K562 (cell line): Measurements from ENCODE around the gene LMX1B. TPM values are rescaled to one million over a fixed set of nuclear protein-coding genes. Genes with fewer than 3 reads are reported as not detected.

Source experiments
- ATAC-seq: fragments of 200-7000 bp; cut with Tn5 transposase; 3 replicates; pipeline ENCODE4 v1.9.1; 2020; ENCODE audit warnings: moderate library complexity
- BruUV-seq: library from RNA; stranded (reverse); fragments of 400-500 nt; replicated peaks from 2 replicates; lab custom pipeline; 2021; lab: Mats Ljungman, UMichigan
- CTCF ChIA-PET: fragments of 300-600 bp; formaldehyde crosslinking; extraction: SDS; loops from one replicate; lab custom pipeline; 2021; ENCODE audit warnings: low intra/inter-chr PET ratio; lab: Yijun Ruan, JAX
- POLR2A ChIA-PET: fragments of 300-600, 350-650 bp; sonication (Branson Sonifier 250); formaldehyde crosslinking; extraction: SDS; loops from one replicate; lab custom pipeline; 2021; ENCODE audit warnings: antibody characterized with exemption, inconsistent platforms; lab: Yijun Ruan, JAX
- DNase-seq, 4 experiments: peaks; one replicate each; pipeline versions ENCODE4 v3.0.0 to v3.0.0-alpha.2; 2011 to 2018; ENCODE audit warnings: low spot score in 3 of 4, mixed read lengths in 3 of 4; ENCODE audit errors: extremely low read depth in 1 of 4
- FAIRE-seq: peaks from 2 replicates; lab custom pipeline; 2011; peaks lifted over from hg19 to GRCh38; lab: Jason Lieb, UNC
- H2AFZ ChIP-seq: 2 replicates; pipeline ENCODE4 v1.6.0; 2011; ENCODE audit warnings: low read depth, low read length, control low read depth, inconsistent platforms
- H3K27ac ChIP-seq: fragments of 200-600 bp; 3 replicates; pipeline ENCODE4 v1.8.0; 2011; ENCODE audit warnings: low read depth, mild to moderate bottlenecking, control low read depth, inconsistent platforms, low read length, moderate library complexity, mixed read lengths; ENCODE audit errors: extremely low read depth
- H3K27me3 ChIP-seq, 2 experiments: fragments of 300-600 bp in 1 of 2; 2 replicates in 1 of 2; 3 replicates in 1 of 2; pipeline versions ENCODE4 v1.6.0 to v1.8.0; 2011; ENCODE audit warnings: inconsistent platforms in 2 of 2, low read length in 2 of 2, mild to moderate bottlenecking in 1 of 2, mixed read lengths in 1 of 2, moderate library complexity in 1 of 2; ENCODE audit not compliant: control insufficient read depth in 2 of 2, insufficient read depth in 2 of 2
- H3K36me3 ChIP-seq: fragments of 300-600 bp; 3 replicates; pipeline ENCODE4 v1.8.0; 2011; ENCODE audit warnings: mild to moderate bottlenecking, low read length, inconsistent platforms; ENCODE audit not compliant: control insufficient read depth, insufficient read depth
- H3K4me1 ChIP-seq, 2 experiments: fragments of 200-600 bp in 1 of 2; replicated peaks in 1 of 2; 2 replicates in 1 of 2; 3 replicates in 1 of 2; pipeline versions ENCODE4 v1.5.1 to v1.8.0; 2011; ENCODE audit warnings: inconsistent platforms in 2 of 2, low read length in 2 of 2, mild to moderate bottlenecking in 1 of 2, mixed read lengths in 1 of 2, moderate library complexity in 1 of 2; ENCODE audit not compliant: control insufficient read depth in 2 of 2, insufficient read depth in 2 of 2
- H3K4me2 ChIP-seq: 2 replicates; pipeline ENCODE4 v1.6.1; 2011; ENCODE audit warnings: low read length, control low read depth, inconsistent platforms, mixed read lengths; ENCODE audit not compliant: insufficient read depth
- H3K4me3 ChIP-seq: fragments of 200-600 bp; sonication (generic), shearing (Covaris generic); 2 replicates; pipeline ENCODE4 v1.5.1; 2016; ENCODE audit warnings: control low read depth, inconsistent platforms
- H3K79me2 ChIP-seq: fragments of 200-600 bp; 3 replicates; pipeline ENCODE4 v1.8.0; 2011; ENCODE audit warnings: low read length, inconsistent platforms; ENCODE audit not compliant: control insufficient read depth, insufficient read depth
- H3K9ac ChIP-seq, 2 experiments: 2 replicates each; pipeline versions ENCODE4 v1.6.0 to v1.6.1; 2011; ENCODE audit warnings: low read depth in 2 of 2, low read length in 2 of 2, control low read depth in 1 of 2, inconsistent platforms in 1 of 2, mild to moderate bottlenecking in 1 of 2, mixed read lengths in 1 of 2; ENCODE audit not compliant: insufficient read depth in 1 of 2
- H3K9me1 ChIP-seq: one replicate; pipeline ENCODE4 v1.6.0; 2011; ENCODE audit warnings: inconsistent platforms, mild to moderate bottlenecking, low read length, moderate library complexity; ENCODE audit not compliant: control insufficient read depth, insufficient read depth
- H3K9me3 ChIP-seq: replicated peaks from 2 replicates; pipeline ENCODE4 v1.5.1; 2011; ENCODE audit warnings: low read depth, low read length, inconsistent platforms; ENCODE audit not compliant: control insufficient read depth, insufficient read depth
- H4K20me1 ChIP-seq: replicated peaks from 2 replicates; pipeline ENCODE4 v1.6.1; 2011; ENCODE audit warnings: low read length, inconsistent platforms, mixed read lengths; ENCODE audit not compliant: control insufficient read depth, insufficient read depth
- ARID2 ChIP-seq: fragments of 450-650 bp; IDR thresholded peaks from 2 replicates; pipeline ENCODE4 v1.6.1; 2017; ENCODE audit warnings: antibody characterized with exemption, mild to moderate bottlenecking
- DNMT1 ChIP-seq: fragments of 450-650 bp; IDR thresholded peaks from 2 replicates; pipeline ENCODE4 v1.6.1; 2016; ENCODE audit warnings: antibody characterized with exemption, mild to moderate bottlenecking
- NFYB ChIP-seq: IDR thresholded peaks from 2 replicates; pipeline ENCODE4 v1.6.1; 2011; ENCODE audit warnings: mild to moderate bottlenecking, moderate library complexity; ENCODE audit not compliant: insufficient read length; ENCODE audit errors: extremely low read depth
- RBM22 ChIP-seq: fragments of 200-400 bp; formaldehyde crosslinking; IDR thresholded peaks from 2 replicates; pipeline ENCODE4 v1.6.1; 2018; ENCODE audit warnings: low read length, low read depth; ENCODE audit not compliant: poor library complexity, severe bottlenecking
- TBL1XR1 ChIP-seq, 2 experiments: IDR thresholded peaks; 2 replicates each; pipeline ENCODE4 v1.6.1; 2012; ENCODE audit warnings: improper control_type of control experiment in 2 of 2, low read length in 2 of 2, mild to moderate bottlenecking in 1 of 2
- ZBTB26 ChIP-seq: fragments of 450-650 bp; formaldehyde crosslinking; IDR thresholded peaks from 2 replicates; pipeline ENCODE4 v1.4.0; 2022; ENCODE audit warnings: missing genetic modification characterization
- ZNF174 ChIP-seq: fragments of 250-450 bp; sonication (Bioruptor Pico); IDR thresholded peaks from 2 replicates; pipeline ENCODE4 v1.4.0; 2020; ENCODE audit warnings: mild to moderate bottlenecking
- ZNF584 ChIP-seq: fragments of 200-800 bp; sonication (Bioruptor generic); IDR thresholded peaks from 2 replicates; pipeline ENCODE4 v1.6.1; 2016; ENCODE audit warnings: low read depth, mild to moderate bottlenecking, missing genetic modification characterization, missing compliant biosample characterization
- WGBS: fragments of 100-300 bp; shearing (Covaris generic); methylation state at CpG from one replicate; pipeline ENCODE4 v1.1.6; 2016; ENCODE audit warnings: low coverage, mixed read lengths; ENCODE audit not compliant: insufficient coverage; ENCODE audit errors: missing lambda C conversion rate; 5-methylcytosine and 5-hydroxymethylcytosine counted together
- in situ Hi-C: fragments of 300-500 bp; cut with MboI; formaldehyde crosslinking; loops from 4 replicates; pipeline ENCODE4 v1.15.0; 2018; ENCODE audit warnings: inconsistent platforms, mixed read lengths
- intact Hi-C: fragments of 100-400 bp; cut with micrococcal nuclease; formaldehyde crosslinking; loops from 2 replicates; pipeline ENCODE4 v1.14.2; 2022
- polyA plus RNA-seq, 8 experiments: library from polyadenylated mRNA; depleted of rRNA in 4 of 8; stranded (reverse) in 5 of 8; unstranded in 3 of 8; fragments of >200 nt; fragmentation: Nextera tagmentation in 2 of 8; fragmentation: Illumina TruSeq in 1 of 8; extraction: Ambion mirVana in 2 of 8; extraction: Trizol in 1 of 8; gene quantifications; 2 replicates each; pipeline versions ENCODE4 v1.2.1 to v1.2.3, GENCODE V29; 2011 to 2014; ENCODE audit warnings: inconsistent platforms in 1 of 8, missing spikeins in 1 of 8
- total RNA-seq, 7 experiments: library from RNA; depleted of rRNA in 6 of 7; stranded (reverse); fragments of >200 nt in 6 of 7; fragmentation: Illumina TruSeq in 2 of 7; extraction: Trizol in 2 of 7; gene quantifications; 2 replicates each; pipeline versions ENCODE4 v1.2.1 to v1.2.3, GENCODE V29; 2011 to 2021; ENCODE audit warnings: low replicate concordance in 1 of 7

Gene LMX1B
- total and polyA plus RNA-seq, 9 of the 15 experiments (the other 6 are each of a cell fraction or from before 2014, with no cell fraction given): not detected

GRCh38 chr9:126591922-126592321 is 21.8 kb upstream of the LMX1B start:
- BruUV-seq: no TSS peak
- Histone ChIP-seq H2AFZ (no peak overlapping the region), H4K20me1 (no peaks in the 10 kb centered on the region), H3K4me1 (no peaks in the 10 kb centered on the region; a peak in 1 of 5 replicates), H3K79me2 (no peaks in the 10 kb centered on the region), H3K9ac (no peak overlapping the region), H3K27me3 (peaks cover 0 to 19% of the 10 kb centered on the region in 2 experiments; a peak in 2 of 5 replicates), H3K36me3 (no peaks in the 10 kb centered on the region), H3K27ac (no peak overlapping the region), H3K4me2 (no peak overlapping the region), H3K9me1 (no peaks in the 10 kb centered on the region), H3K9me3 (no peaks in the 10 kb centered on the region), H3K4me3 (no peak overlapping the region)
- TF ChIP-seq RBM22 (no peak), DNMT1 (no peak), TBL1XR1 (IDR thresholded peaks at IDR 0.05; ENCODE audit: low read length in 2 of 2) (no peak)
- ChIA-PET POLR2A (interaction anchor here (0.9 kb wide), 1 partner anchor 21 kb away, joined by 3 read pairs; no protein-coding TSS in a partner anchor), CTCF (no interaction called here)
- intact Hi-C loops (no loop called here), in situ Hi-C loops (no loop called here)
- ATAC-seq (no peak), DNase-seq (no peak), FAIRE-seq (no peak)
- WGBS: 0% methylated on average over 3 of the region's 3 CpGs

GRCh38 chr9:126592461-126592860 is 21.3 kb upstream of the LMX1B start:
- Histone ChIP-seq H2AFZ (no peak overlapping the region), H3K79me2 (no peaks in the 10 kb centered on the region), H3K27me3 (peaks cover 0 to 14% of the 10 kb centered on the region in 2 experiments; a peak in 2 of 5 replicates), H3K4me3 (no peak overlapping the region), H3K9me1 (no peaks in the 10 kb centered on the region), H3K4me1 (no peaks in the 10 kb centered on the region; a peak in 1 of 5 replicates), H3K27ac (no peak overlapping the region), H3K36me3 (no peaks in the 10 kb centered on the region), H3K9ac (no peak overlapping the region), H3K9me3 (no peaks in the 10 kb centered on the region), H4K20me1 (no peaks in the 10 kb centered on the region), H3K4me2 (no peak overlapping the region)
- intact Hi-C loops: no loop called here
- no peak for TF ChIP-seq ARID2
- TF ChIP-seq ZNF174 (CRISPR knock-in tag): no peak
- TF ChIP-seq NFYB: no peak
- TF ChIP-seq ZBTB26 (CRISPR knock-in tag): no peak
- no peak for TF ChIP-seq ZNF584 (CRISPR knock-in tag)
- ATAC-seq: no peak
- 1% methylated on average over 8 of the region's 8 CpGs for WGBS
- ChIA-PET CTCF (no interaction called here), POLR2A (interaction anchor here (1.1 kb wide), 1 partner anchor 101 kb away, joined by 3 read pairs; no protein-coding TSS in a partner anchor)
- no TSS peak for BruUV-seq
- no peak for FAIRE-seq
- in situ Hi-C loops: no loop called here
- DNase-seq: no peak
